ENCODE results near the gene TOR4A.

The TOR4A gene

DNA sequence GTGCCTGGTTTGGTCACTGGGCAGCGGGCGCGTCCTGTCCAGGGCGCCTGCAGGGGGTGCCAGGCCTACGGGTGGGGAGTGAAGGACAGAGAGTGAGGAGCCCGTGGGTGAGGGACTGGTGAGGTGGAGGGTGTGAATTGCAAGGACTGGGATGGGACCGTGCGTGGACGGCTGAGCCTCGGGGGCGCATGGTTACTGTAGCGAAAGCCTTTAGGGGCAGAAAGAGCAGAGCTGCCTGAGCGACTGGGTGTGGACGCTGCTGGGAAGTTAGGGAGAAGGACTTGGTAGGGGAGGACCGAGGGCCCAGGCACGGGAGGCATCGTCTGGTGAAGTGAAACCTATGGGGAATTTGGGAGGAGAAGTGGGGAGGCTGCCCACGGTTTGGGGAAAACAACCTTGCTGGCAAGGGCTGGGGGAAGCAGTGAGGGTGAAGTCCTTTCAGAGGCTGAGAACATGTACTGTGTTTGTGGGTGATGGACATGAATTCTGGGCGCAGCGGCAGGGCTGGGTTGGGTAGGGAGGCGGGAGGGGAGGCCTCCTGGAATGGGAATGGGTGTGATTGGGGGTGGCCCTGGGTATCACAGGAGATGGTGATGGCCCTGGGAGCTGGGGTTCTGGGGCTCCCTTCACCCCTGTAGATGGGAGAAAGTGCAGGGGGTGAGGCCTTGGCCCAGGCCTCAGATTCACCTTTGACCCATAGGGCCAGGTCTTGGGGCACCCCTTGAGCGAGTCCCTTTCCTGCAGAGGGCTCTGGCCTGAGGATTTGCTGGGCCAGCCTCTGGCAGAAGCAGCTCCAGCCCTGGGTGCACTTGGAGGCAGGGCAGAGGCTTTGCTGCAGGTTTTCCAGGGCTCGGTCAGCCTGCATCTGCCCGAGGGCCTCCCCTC is 1.7 kb upstream of the TOR4A start:
- no peak overlapping the region for H3K4me2 ChIP-seq (ENCODE audit: insufficient read depth, low read length)
- H3K27ac ChIP-seq (ENCODE audit: low read length), result no peak overlapping the region
- ATAC-seq (ENCODE audit: insufficient read depth, low read depth) (no peak), DNase-seq (no peak)
- no peaks in the 10 kb centered on the region for H3K4me1 ChIP-seq (ENCODE audit: insufficient read depth, low read length)
- TF ChIP-seq, protein P1, sequence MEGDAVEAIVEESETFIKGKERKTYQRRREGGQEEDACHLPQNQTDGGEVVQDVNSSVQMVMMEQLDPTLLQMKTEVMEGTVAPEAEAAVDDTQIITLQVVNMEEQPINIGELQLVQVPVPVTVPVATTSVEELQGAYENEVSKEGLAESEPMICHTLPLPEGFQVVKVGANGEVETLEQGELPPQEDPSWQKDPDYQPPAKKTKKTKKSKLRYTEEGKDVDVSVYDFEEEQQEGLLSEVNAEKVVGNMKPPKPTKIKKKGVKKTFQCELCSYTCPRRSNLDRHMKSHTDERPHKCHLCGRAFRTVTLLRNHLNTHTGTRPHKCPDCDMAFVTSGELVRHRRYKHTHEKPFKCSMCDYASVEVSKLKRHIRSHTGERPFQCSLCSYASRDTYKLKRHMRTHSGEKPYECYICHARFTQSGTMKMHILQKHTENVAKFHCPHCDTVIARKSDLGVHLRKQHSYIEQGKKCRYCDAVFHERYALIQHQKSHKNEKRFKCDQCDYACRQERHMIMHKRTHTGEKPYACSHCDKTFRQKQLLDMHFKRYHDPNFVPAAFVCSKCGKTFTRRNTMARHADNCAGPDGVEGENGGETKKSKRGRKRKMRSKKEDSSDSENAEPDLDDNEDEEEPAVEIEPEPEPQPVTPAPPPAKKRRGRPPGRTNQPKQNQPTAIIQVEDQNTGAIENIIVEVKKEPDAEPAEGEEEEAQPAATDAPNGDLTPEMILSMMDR (IDR thresholded peaks at IDR 0.05; ENCODE audit: borderline replicate concordance, extremely low read depth, low read length, poor library complexity, severe bottlenecking), result no peak
- TF ChIP-seq EZH2 (IDR thresholded peaks at IDR 0.05; ENCODE audit: borderline replicate concordance, low read depth, low read length, severe bottlenecking), result no peak
- 0 out of 2 replicates have a peak, but pooled peaks cover 2% of the 10 kb centered on the region for H3K79me2 ChIP-seq (ENCODE audit: insufficient read depth, low read length)
- H3K4me3 ChIP-seq (ENCODE audit: low read depth in 1 of 2, low read length in 2 of 2), result no peak overlapping the region
- H3K36me3 ChIP-seq (ENCODE audit: insufficient read depth, low read length), result peaks cover 21% of the 10 kb centered on the region
- peaks cover 34% of the 10 kb centered on the region for H4K20me1 ChIP-seq (ENCODE audit: insufficient read depth, low read length)
- no peak overlapping the region for H2AFZ ChIP-seq (ENCODE audit: low read depth, low read length)
- H3K27me3 ChIP-seq (ENCODE audit: insufficient read depth, low read length, poor library complexity), result no peaks in the 10 kb centered on the region
- H3K9ac ChIP-seq (ENCODE audit: low read depth, low read length), result no peak overlapping the region
- no peaks in the 10 kb centered on the region for H3K9me3 ChIP-seq (ENCODE audit: insufficient read depth, low read length, severe bottlenecking)

DNA sequence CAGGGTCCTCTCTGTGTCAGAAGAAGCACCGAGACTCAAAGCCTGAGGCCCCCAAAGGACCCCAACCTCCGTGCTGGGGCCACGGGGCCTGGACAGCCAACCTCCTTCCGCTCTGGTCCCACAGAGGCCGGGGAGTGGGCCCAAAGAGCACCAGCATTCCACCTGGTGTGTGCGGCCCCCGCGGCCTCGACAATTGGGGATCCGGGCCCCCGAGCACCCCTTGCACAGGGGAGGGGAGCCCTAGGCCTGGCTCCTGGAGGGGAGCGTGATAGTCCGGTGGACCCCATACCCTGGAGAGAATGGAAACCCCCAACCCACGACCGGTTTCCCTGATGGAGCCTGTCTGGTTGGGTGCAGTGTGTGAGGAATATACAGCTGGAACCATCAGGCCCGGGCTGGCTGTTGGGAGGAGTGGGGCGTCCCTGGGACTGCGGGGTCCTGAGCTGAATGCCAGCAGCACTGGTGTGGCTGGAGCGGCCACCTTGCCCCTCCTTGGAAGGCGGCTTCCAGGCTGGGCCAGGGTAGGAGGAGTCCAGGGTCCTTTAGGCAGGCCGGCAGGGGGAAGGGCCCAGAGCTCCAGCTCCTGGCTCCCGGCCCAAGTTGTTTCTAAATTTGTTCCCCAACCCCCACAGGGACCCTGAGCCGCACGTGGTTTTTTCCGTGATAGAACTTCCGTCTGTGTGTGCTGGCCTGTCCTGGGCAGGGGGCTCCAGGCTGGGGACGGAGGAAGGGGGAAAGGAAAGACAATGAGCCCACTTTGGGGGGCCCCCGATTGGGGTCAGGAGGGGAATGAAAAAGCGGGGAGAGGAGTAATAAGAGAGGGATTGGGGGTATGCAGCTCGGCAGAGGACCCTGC is 825 bp upstream of the TOR4A start:
- no peak overlapping the region for H3K4me3 ChIP-seq (ENCODE audit: low read depth in 1 of 2, low read length in 2 of 2)
- H4K20me1 ChIP-seq (ENCODE audit: insufficient read depth, low read length), result peaks cover 28% of the 10 kb centered on the region
- ATAC-seq (ENCODE audit: insufficient read depth, low read depth) (no peak), DNase-seq (no peak)
- no peaks in the 10 kb centered on the region for H3K9me3 ChIP-seq (ENCODE audit: insufficient read depth, low read length, severe bottlenecking)
- no peaks in the 10 kb centered on the region for H3K4me1 ChIP-seq (ENCODE audit: insufficient read depth, low read length)
- TF ChIP-seq, protein P1 (IDR thresholded peaks at IDR 0.05; ENCODE audit: borderline replicate concordance, extremely low read depth, low read length, poor library complexity, severe bottlenecking), result no peak
- no peak for TF ChIP-seq EZH2 (IDR thresholded peaks at IDR 0.05; ENCODE audit: borderline replicate concordance, low read depth, low read length, severe bottlenecking)
- peaks cover 18% of the 10 kb centered on the region for H3K36me3 ChIP-seq (ENCODE audit: insufficient read depth, low read length)
- no peak overlapping the region for H3K4me2 ChIP-seq (ENCODE audit: insufficient read depth, low read length)
- H3K27ac ChIP-seq (ENCODE audit: low read length), result no peak overlapping the region
- H3K27me3 ChIP-seq (ENCODE audit: insufficient read depth, low read length, poor library complexity), result no peaks in the 10 kb centered on the region
- no peak overlapping the region for H2AFZ ChIP-seq (ENCODE audit: low read depth, low read length)
- H3K9ac ChIP-seq (ENCODE audit: low read depth, low read length), result no peak overlapping the region
- H3K79me2 ChIP-seq (ENCODE audit: insufficient read depth, low read length), result 0 out of 2 replicates have a peak, but pooled peaks cover 2% of the 10 kb centered on the region

DNA sequence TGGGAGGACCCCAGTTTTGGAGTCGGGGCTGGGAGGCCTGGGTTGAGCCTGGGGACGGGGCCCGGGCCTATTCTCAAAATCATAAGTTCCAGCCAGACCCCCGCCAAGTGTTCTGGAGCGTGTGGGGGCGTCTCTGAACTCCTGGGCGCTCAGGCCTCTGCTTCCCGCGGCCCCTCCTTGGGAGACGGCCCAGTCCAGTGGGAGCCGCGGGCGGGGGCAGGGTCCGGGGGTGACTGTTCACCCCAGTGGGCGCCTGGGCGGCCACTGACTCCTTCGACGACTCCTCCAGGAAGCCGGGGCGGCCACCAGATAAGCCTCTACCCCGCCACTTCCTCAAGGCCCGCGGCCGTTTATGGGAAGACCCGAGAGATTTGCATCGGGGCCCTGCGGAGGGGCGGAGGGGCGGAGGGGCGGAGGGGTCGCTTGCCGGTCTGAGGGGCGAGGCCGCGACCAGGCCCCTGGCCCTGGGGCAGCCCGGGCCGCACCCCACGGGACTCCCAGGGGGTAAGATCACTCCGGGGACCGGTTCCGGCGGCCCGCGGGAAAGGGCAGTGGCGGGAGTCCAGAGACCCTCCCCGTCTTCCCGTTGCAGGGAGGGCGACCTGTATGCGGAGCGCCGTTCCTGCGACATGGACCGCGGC is 655 bp downstream of the TOR4A start:
- no peaks in the 10 kb centered on the region for H3K27me3 ChIP-seq (ENCODE audit: insufficient read depth, low read length, poor library complexity)
- no peak overlapping the region for H3K27ac ChIP-seq (ENCODE audit: low read length)
- DNase-seq (no peak), ATAC-seq (ENCODE audit: insufficient read depth, low read depth) (no peak)
- H3K4me1 ChIP-seq (ENCODE audit: insufficient read depth, low read length), result no peaks in the 10 kb centered on the region
- H3K9ac ChIP-seq (ENCODE audit: low read depth, low read length), result no peak overlapping the region
- H3K9me3 ChIP-seq (ENCODE audit: insufficient read depth, low read length, severe bottlenecking), result no peaks in the 10 kb centered on the region
- no peak overlapping the region for H2AFZ ChIP-seq (ENCODE audit: low read depth, low read length)
- H3K36me3 ChIP-seq (ENCODE audit: insufficient read depth, low read length), result peaks cover 4% of the 10 kb centered on the region; the same call in 1 of the 2 replicates
- TF ChIP-seq, protein P1 (IDR thresholded peaks at IDR 0.05; ENCODE audit: borderline replicate concordance, extremely low read depth, low read length, poor library complexity, severe bottlenecking), result no peak
- no peak for TF ChIP-seq EZH2 (IDR thresholded peaks at IDR 0.05; ENCODE audit: borderline replicate concordance, low read depth, low read length, severe bottlenecking)
- H3K4me2 ChIP-seq (ENCODE audit: insufficient read depth, low read length), result no peak overlapping the region
- peaks cover 13% of the 10 kb centered on the region for H4K20me1 ChIP-seq (ENCODE audit: insufficient read depth, low read length)
- no peak overlapping the region for H3K4me3 ChIP-seq (ENCODE audit: low read depth in 1 of 2, low read length in 2 of 2)
- 0 out of 2 replicates have a peak, but pooled peaks cover 2% of the 10 kb centered on the region for H3K79me2 ChIP-seq (ENCODE audit: insufficient read depth, low read length)
